Retinal pigment epithelial cell (primary cell): ENCODE results near the gene TRIM10.

ENCODE experiments used
- DNase-seq: peaks from one replicate; pipeline ENCODE4 v3.0.0-alpha.2; 2010; ENCODE audit warnings: low read depth
- H3K4me3 ChIP-seq: 2 replicates; pipeline ENCODE4 v1.5.1; 2011; ENCODE audit warnings: mild to moderate bottlenecking, low read length, control low read depth, moderate library complexity
- CTCF ChIP-seq: conservative IDR thresholded peaks from 2 replicates; pipeline ENCODE4 v1.5.1; 2011; ENCODE audit warnings: low read depth, low read length, control low read depth, inconsistent platforms

The TRIM10 gene

GRCh38 chr6:30188541-30188940, 27.5 kb upstream of the TRIM10 start:
- TF ChIP-seq CTCF, result no peak
- DNase-seq, result no peak

GRCh38 chr6:30185846-30186484, 25.0 kb upstream of the TRIM10 start:
- H3K4me3 ChIP-seq, result no peak overlapping the region
- TF ChIP-seq CTCF, result no peak
- no peak for DNase-seq

More at GRCh38 chr6:30188541-30188940, 27.5 kb upstream of the TRIM10 start:
- no peak overlapping the region for H3K4me3 ChIP-seq

GRCh38 chr6:30184417-30185031, 23.5 kb upstream of the TRIM10 start:
- H3K4me3 ChIP-seq, result no peak overlapping the region
- no peak for DNase-seq
- no peak for TF ChIP-seq CTCF

GRCh38 chr6:30180145-30180544, 19.1 kb upstream of the TRIM10 start:
- no peak for DNase-seq
- no peak for TF ChIP-seq CTCF
- H3K4me3 ChIP-seq, result no peak overlapping the region

- H3K4me3 ChIP-seq, result no peak overlapping the region
- DNase-seq, result no peak
- TF ChIP-seq CTCF, result no peak
These were observed 17.8 kb upstream of the TRIM10 start for GRCh38 chr6:30178837-30179236.

- H3K4me3 ChIP-seq, result no peak overlapping the region
- no peak for TF ChIP-seq CTCF
- DNase-seq, result no peak
These were observed 14.8 kb upstream of the TRIM10 start for GRCh38 chr6:30175765-30176164.

GRCh38 chr6:30172681-30173080, 11.7 kb upstream of the TRIM10 start:
- no peak for DNase-seq
- TF ChIP-seq CTCF, result no peak
- no peak overlapping the region for H3K4me3 ChIP-seq
